Body of pancreas (tissue), 4 donors: ENCODE data around the gene LDLRAP1. TPM values are rescaled to one million over a fixed set of nuclear protein-coding genes. Genes with fewer than 3 reads are reported as not detected.
"Not testable (repeated sequence)": the region's sequence is repeated elsewhere in the genome, so short reads cannot be mapped to it uniquely, and the experiment has no call there.

Experiments
- ATAC-seq: fragments of 150-250 bp; one replicate; pipeline ENCODE4 v1.9.1; 2016
- DNase-seq, 4 donors: peaks; one replicate each; pipeline ENCODE4 v3.0.0-alpha.2; 2019
- H3K27ac ChIP-seq, 4 donors: fragments of 200-600 bp; sonication (generic); 1 replicate in 3 of 4; 2 replicates in 1 of 4; pipeline versions ENCODE4 v1.5.1 to v1.6.1; 2016 to 2019; ENCODE audit warnings: mild to moderate bottlenecking in 1 of 4, mixed read lengths in 1 of 4, moderate library complexity in 1 of 4
- H3K27me3 ChIP-seq, 2 donors: fragments of 200-600 bp; sonication (generic); one replicate each; pipeline ENCODE4 v1.6.0; 2016; ENCODE audit warnings: mild to moderate bottlenecking in 1 of 2
- H3K36me3 ChIP-seq, 2 donors: fragments of 200-600 bp; sonication (generic); replicated peaks in 1 of 2; 2 replicates each; pipeline ENCODE4 v1.5.1; 2016; ENCODE audit warnings: low read depth in 2 of 2; ENCODE audit not compliant: insufficient read depth in 1 of 2
- H3K4me1 ChIP-seq: fragments of 200-600 bp; sonication (generic); one replicate; pipeline ENCODE4 v1.6.0; 2016
- H3K4me3 ChIP-seq, 2 donors: fragments of 200-600 bp; sonication (generic); 1 replicate in 1 of 2; 2 replicates in 1 of 2; pipeline ENCODE4 v1.5.1; 2016 to 2019
- H3K9me3 ChIP-seq, 3 donors: fragments of 200-600 bp; sonication (generic); 1 replicate in 2 of 3; 2 replicates in 1 of 3; pipeline ENCODE4 v1.5.1; 2016
- POLR2A ChIP-seq, 3 donors: fragments of 450-650 bp; IDR thresholded peaks; one replicate each; pipeline ENCODE4 v1.6.1; 2016; ENCODE audit warnings: antibody characterized with exemption in 3 of 3, mild to moderate bottlenecking in 2 of 3
- WGBS, 2 donors: methylation state at CpG; one replicate each; pipeline ENCODE4 v1.1.5; 2017; 5-methylcytosine and 5-hydroxymethylcytosine counted together
- intact Hi-C: fragments of 100-400 bp; cut with DNase I; formaldehyde crosslinking; loops from one replicate; pipeline ENCODE4 v1.15.1; 2023
- total RNA-seq, 2 donors: library from RNA; depleted of rRNA; stranded (reverse); fragments of >200 nt; gene quantifications; one replicate each; pipeline ENCODE4 v1.1.0, GENCODE V29; 2016
- TF ChIP-seq, protein P1 (sequence below), 7 experiments: fragments of 450-650 bp in 4 of 7; fragments of 200-600 bp in 3 of 7; sonication (generic) in 3 of 7; IDR thresholded peaks; one replicate each; pipeline ENCODE4 v1.5.1; 2016 to 2019; ENCODE audit warnings: antibody characterized with exemption in 7 of 7

Gene LDLRAP1
- total RNA-seq, 2 donors from 2014 or later, result 20.8 to 23.7 TPM

DNA sequence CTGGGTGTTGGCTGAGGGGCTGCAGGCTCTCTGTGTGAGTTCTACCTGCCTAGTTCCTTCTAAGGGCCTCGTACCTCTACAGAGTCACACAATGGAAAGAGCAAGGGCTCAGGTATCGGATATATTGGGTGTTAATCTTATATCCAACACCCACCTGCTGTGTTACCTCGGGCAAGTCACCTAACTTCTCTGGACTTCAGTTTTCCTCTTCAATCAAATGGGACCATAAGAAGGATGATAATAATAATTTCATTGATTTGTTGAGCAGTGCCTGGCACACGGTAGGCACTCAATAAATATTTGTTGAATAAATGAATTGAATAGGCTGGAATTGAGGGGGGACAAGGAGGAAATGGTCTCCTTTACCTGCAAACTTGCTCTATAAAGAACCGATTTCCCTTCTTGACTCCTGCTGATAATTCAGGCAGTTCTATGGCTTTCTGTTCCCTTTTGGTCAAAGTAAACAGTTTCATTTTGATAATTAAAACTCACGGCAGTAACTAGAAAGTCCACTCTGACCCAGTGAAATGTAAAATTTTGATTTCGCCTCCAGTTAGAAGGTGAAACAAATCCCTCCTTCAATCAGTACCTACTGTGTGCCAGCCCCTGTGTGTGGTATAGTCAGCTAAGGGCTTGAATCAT lies 56.7 kb downstream of the LDLRAP1 start:
- H3K27ac ChIP-seq, result no peak overlapping the region
- no peak for ATAC-seq
- no peak for DNase-seq
- no peak for TF ChIP-seq POLR2A (IDR thresholded peaks at IDR 0.05)
- TF ChIP-seq, protein P1, sequence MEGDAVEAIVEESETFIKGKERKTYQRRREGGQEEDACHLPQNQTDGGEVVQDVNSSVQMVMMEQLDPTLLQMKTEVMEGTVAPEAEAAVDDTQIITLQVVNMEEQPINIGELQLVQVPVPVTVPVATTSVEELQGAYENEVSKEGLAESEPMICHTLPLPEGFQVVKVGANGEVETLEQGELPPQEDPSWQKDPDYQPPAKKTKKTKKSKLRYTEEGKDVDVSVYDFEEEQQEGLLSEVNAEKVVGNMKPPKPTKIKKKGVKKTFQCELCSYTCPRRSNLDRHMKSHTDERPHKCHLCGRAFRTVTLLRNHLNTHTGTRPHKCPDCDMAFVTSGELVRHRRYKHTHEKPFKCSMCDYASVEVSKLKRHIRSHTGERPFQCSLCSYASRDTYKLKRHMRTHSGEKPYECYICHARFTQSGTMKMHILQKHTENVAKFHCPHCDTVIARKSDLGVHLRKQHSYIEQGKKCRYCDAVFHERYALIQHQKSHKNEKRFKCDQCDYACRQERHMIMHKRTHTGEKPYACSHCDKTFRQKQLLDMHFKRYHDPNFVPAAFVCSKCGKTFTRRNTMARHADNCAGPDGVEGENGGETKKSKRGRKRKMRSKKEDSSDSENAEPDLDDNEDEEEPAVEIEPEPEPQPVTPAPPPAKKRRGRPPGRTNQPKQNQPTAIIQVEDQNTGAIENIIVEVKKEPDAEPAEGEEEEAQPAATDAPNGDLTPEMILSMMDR (IDR thresholded peaks at IDR 0.05), result no peak
- WGBS, 2 donors, result 59 to 61% methylated on average over 7 of the region's 7 CpGs
- no peak overlapping the region for H3K4me3 ChIP-seq
- no peaks in the 10 kb centered on the region for H3K36me3 ChIP-seq
- H3K9me3 ChIP-seq, result peaks cover 0 to 6% (median 0%) of the 10 kb centered on the region in 3 donors
- peaks cover 11% of the 10 kb centered on the region for H3K4me1 ChIP-seq
- intact Hi-C loops, result no loop called here
- no peaks in the 10 kb centered on the region for H3K27me3 ChIP-seq

DNA sequence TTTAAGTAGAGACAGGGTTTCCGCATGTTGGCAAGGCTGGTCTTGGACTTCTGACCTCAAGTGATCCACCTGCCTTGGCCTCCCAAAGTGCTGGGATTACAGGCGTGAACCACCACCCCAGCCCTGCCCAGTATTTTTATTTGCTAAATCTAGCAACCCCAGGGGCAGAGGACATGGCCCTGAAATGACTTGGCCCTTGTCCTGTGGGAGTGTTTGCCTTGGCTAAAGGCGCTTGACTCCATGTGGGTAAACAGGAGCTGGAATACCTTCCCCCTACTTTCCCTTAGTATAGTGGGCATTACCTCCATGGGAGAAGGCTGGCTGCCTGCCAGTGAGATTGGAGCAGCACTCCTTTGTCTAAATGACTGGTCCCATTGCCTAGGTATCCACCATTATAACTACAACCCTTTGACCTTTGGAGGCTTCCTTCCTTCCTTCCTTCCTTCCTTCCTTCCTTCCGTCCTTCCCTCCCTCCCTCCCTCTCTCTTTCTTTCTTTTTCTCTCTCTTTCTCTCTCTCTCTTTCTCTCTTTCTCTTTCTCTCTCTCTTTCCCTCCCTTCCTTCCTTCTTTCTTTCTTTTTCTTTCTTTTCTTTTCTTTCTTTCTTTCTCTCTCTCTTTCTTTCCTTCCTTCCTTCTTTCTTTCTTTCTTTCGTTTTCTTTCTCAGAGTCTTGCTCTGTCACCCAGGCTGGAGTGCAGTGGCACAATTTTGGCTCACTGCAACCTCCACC lies 57.7 kb downstream of the LDLRAP1 start:
- peak; percentile 73 to 90 (median 80) for DNase-seq
- H3K27ac ChIP-seq, H3K36me3 ChIP-seq, intact Hi-C loops, H3K4me3 ChIP-seq, H3K9me3 ChIP-seq, H3K27me3 ChIP-seq: not testable (repeated sequence)
- ATAC-seq, result peak; percentile 89
- 43 to 58% methylated on average over 5 of the region's 5 CpGs for WGBS, 2 donors
- peaks cover 11% of the 10 kb centered on the region for H3K4me1 ChIP-seq

DNA sequence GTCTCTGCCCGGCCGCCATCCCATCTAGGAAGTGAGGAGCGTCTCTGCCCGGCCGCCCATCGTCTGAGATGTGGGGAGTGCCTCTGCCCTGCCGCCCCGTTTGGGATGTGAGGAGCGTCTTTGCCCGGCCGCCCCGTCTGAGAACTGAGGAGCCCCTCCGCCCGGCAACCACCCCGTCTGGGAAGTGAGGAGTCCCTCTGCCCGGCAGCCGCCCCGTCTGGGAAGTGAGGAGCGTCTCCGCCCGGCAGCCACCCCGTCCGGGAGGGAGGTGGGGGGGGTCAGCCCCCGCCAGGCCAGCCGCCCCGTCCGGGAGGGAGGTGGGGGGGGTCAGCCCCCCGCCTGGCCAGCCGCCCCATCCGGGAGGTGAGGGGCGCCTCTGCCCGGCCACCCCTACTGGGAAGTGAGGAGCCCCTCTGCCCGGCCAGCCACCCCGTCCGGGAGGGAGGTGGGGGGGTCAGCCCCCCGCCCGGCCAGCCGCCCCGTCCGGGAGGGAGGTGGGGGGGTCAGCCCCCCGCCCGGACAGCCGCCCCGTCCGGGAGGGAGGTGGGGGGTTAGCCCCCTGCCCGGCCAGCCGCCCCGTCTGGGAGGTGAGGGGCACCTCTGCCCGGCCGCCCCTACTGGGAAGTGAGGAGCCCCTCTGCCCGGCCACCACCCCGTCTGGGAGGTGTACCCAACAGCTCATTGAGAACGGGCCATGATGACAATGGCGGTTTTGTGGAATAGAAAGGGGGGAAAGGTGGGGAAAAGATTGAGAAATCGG lies 60.6 kb downstream of the LDLRAP1 start:
- 97% methylated on average over 17 of the region's 55 CpGs; no CpG with 5 or more reads in 1 of the 2 donors for WGBS, 2 donors
- H3K4me3 ChIP-seq, intact Hi-C loops, H3K36me3 ChIP-seq, H3K27ac ChIP-seq, DNase-seq, H3K9me3 ChIP-seq, ATAC-seq, H3K27me3 ChIP-seq: not testable (repeated sequence)
- peaks cover 13% of the 10 kb centered on the region for H3K4me1 ChIP-seq

DNA sequence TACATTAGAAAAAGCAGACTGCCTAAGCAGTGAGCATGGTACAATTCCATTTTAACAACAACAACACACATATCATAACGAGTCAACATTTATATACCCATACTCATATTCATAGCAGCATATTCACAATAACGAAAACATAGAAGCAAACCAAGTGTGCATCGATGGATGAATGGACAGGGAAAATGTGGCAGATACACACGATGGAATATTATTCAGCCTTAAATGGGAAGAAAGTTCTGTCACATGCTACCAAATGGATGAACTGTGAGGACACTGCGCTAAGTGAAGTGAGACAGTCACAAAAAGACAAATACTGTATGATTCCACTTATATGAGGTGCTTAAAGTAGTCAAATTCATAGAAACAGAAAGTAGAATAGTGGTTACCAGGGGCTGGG lies 63.7 kb downstream of the LDLRAP1 start:
- Histone ChIP-seq H3K4me1 (peaks cover 2% of the 10 kb centered on the region), H3K27ac (no peak overlapping the region), H3K4me3 (no peak overlapping the region), H3K9me3 (no peaks in the 10 kb centered on the region), H3K27me3 (no peaks in the 10 kb centered on the region), H3K36me3 (no peaks in the 10 kb centered on the region)
- ATAC-seq (no peak), DNase-seq (no peak)
- intact Hi-C loops, result no loop called here
- TF ChIP-seq POLR2A (IDR thresholded peaks at IDR 0.05), result no peak
- TF ChIP-seq, protein P1 (IDR thresholded peaks at IDR 0.05), result no peak
- WGBS, 2 donors, result 84 to 91% methylated on average over 5 of the region's 5 CpGs

DNA sequence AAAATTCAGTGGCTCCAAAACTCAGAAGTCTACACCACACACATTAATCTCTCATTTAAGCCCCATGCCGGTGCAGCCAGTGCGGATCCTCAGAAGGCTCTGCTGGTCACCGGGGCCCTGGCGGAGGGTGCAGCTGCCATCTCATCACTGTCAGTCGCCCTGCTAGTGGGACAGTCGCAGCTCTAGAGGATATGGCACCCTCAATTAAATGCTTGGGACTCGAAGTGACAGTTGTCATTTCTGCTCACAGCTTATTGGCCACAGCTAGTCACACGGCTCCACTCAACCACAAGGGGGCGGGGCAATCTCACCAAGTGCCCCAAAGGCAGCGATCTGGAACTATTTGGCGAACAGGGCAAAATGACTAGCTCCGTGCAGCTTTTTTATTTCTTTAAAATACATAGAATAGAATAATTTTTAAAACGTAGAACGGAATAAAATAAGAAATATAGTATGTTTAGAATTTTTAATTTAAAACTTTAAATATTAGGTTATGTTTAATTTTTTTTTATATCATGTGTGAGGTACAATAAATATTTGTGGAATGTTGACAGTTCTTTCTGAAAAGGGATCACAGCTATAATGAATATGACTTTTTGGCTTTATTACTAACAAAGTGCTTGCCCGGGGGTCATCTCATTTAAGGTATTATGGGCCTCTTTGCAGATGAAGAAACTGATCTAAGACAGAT lies 65.2 kb downstream of the LDLRAP1 start:
- no peak overlapping the region for H3K27ac ChIP-seq
- no peaks in the 10 kb centered on the region for H3K36me3 ChIP-seq
- WGBS, 2 donors, result 10 to 14% methylated on average over 15 of the region's 15 CpGs
- no peaks in the 10 kb centered on the region for H3K27me3 ChIP-seq
- ATAC-seq (peak; percentile 95), DNase-seq (peak; percentile 87 to 91 (median 88))
- no peak for TF ChIP-seq POLR2A (IDR thresholded peaks at IDR 0.05)
- TF ChIP-seq, protein P1 (IDR thresholded peaks at IDR 0.05), result peak; percentile 25 to 78 (median 63)
- intact Hi-C loops, result no loop called here
- H3K4me1 ChIP-seq, result peaks cover 2% of the 10 kb centered on the region
- H3K9me3 ChIP-seq, result no peaks in the 10 kb centered on the region
- no peak overlapping the region for H3K4me3 ChIP-seq
